Measurements from ENCODE around the gene RPS8. TPM values are rescaled to one million over a fixed set of nuclear protein-coding genes. Genes with fewer than 3 reads are reported as not detected.
"Not testable (repeated sequence)": the region's sequence is repeated elsewhere in the genome, so short reads cannot be mapped to it uniquely, and the experiment has no call there.

The RPS8 gene
- total and polyA plus RNA-seq, 5 donors from 2014 or later, result 805 to 1,739 (median 1,169) TPM

DNA sequence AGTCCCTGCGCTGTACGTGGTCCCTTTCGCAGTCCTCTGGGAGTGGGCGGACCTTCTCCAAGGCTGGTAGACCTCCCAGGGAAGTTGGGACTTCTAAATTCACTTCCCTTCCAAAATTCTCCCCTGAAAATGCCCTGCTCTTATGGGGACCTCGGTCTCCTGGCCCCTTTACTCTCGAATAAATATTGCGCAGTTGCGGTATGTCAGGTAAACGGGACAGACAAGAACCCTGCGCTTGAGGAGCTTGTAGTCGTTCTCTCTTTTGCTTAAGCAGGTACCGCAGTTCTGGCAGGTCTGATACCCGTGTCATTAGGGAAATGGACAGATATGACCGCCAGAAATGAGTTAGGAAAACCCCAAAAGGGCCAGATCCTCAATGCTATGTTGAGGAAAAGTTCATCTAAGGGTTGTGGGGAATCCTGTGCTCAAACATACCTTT lies 35.1 kb upstream of the RPS8 start:
- Mint-ChIP-seq H3K36me3 (no peaks in the 10 kb centered on the region), H3K9me3 (no peaks in the 10 kb centered on the region), H3K27ac (peak overlapping the region; percentile 93 to 97 (median 96)), H3K4me1 (peaks cover 0 to 22% (median 13%) of the 10 kb centered on the region in 4 donors), H3K27me3 (peaks cover 9% of the 10 kb centered on the region), H3K4me3 (peak overlapping the region; percentile 94 to 99 (median 94))
- Histone ChIP-seq H3K27me3 (ENCODE audit: control insufficient read depth, insufficient read depth, low read length) (no peaks in the 10 kb centered on the region), H3K9me3 (ENCODE audit: control insufficient read depth in 2 of 2, low read length in 2 of 2) (no peaks in the 10 kb centered on the region), H3K36me3 (ENCODE audit: control insufficient read depth, insufficient read depth, low read length) (no peaks in the 10 kb centered on the region), H3K4me3 (ENCODE audit: low read depth, low read length) (peak overlapping the region; percentile 88), H3K27ac (ENCODE audit: insufficient read depth, low read length, poor library complexity, severe bottlenecking) (peak overlapping the region; percentile 86), H3K4me1 (ENCODE audit: control insufficient read depth, insufficient read depth, low read length, poor library complexity, severe bottlenecking) (peaks cover 14% of the 10 kb centered on the region)
- peak in 1 of 3 donors; percentile 28 for DNase-seq
- ATAC-seq (ENCODE audit: low read depth in 2 of 2), result no peak

DNA sequence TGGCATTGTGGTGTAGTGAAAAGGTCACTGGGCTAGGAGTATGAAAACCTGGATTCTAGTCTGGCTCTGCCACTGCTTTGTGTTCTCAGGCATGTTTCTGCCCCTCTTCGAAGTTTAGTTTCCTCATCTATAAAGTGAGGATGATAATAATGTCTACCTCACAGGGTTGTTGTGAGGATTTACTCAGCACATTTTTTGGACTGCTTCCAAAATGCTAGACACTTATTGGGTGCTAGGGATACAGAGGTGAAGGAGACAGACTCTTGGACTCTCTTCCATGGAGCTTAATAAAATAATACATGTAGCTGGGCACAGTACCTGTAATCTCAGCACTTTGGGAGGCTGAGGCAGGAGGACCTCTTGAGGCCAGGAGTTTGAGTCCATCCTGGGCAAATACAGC lies 32.1 kb upstream of the RPS8 start:
- H3K27ac ChIP-seq (ENCODE audit: insufficient read depth, low read length, poor library complexity, severe bottlenecking), result no peak overlapping the region
- Mint-ChIP-seq H3K36me3 (no peaks in the 10 kb centered on the region), H3K4me1 (peaks cover 6 to 32% (median 17%) of the 10 kb centered on the region in 4 donors), H3K27me3 (peaks cover 6% of the 10 kb centered on the region), H3K9me3 (peaks cover 0 to 1% (median 0%) of the 10 kb centered on the region in 7 donors), H3K4me3 (peak overlapping the region in 1 of 4 donors; percentile 74), H3K27ac (peak overlapping the region in 1 of 3 donors; percentile 78)
- ATAC-seq (ENCODE audit: low read depth in 2 of 2) (no peak), DNase-seq (no peak)
- H3K27me3 ChIP-seq (ENCODE audit: control insufficient read depth, insufficient read depth, low read length), result no peaks in the 10 kb centered on the region
- no peak overlapping the region for H3K4me3 ChIP-seq (ENCODE audit: low read depth, low read length)
- H3K4me1 ChIP-seq (ENCODE audit: control insufficient read depth, insufficient read depth, low read length, poor library complexity, severe bottlenecking), result peaks cover 20% of the 10 kb centered on the region
- no peaks in the 10 kb centered on the region for H3K36me3 ChIP-seq (ENCODE audit: control insufficient read depth, insufficient read depth, low read length)
- no peaks in the 10 kb centered on the region for H3K9me3 ChIP-seq (ENCODE audit: control insufficient read depth in 2 of 2, low read length in 2 of 2)

- Histone ChIP-seq H3K4me1 (ENCODE audit: control insufficient read depth, insufficient read depth, low read length, poor library complexity, severe bottlenecking) (peaks cover 6% of the 10 kb centered on the region), H3K27me3 (ENCODE audit: control insufficient read depth, insufficient read depth, low read length) (no peaks in the 10 kb centered on the region), H3K9me3 (ENCODE audit: control insufficient read depth in 2 of 2, low read length in 2 of 2) (no peaks in the 10 kb centered on the region), H3K36me3 (ENCODE audit: control insufficient read depth, insufficient read depth, low read length) (peaks cover 4% of the 10 kb centered on the region), H3K27ac (ENCODE audit: insufficient read depth, low read length, poor library complexity, severe bottlenecking) (no peak overlapping the region), H3K4me3 (ENCODE audit: low read depth, low read length) (no peak overlapping the region)
- DNase-seq, result no peak
- Mint-ChIP-seq H3K9me3 (peaks cover 0 to 1% (median 0%) of the 10 kb centered on the region in 7 donors), H3K27ac (peak overlapping the region in 2 of 3 donors; percentile 16 to 65), H3K4me3 (peak overlapping the region in 1 of 4 donors; percentile 71), H3K36me3 (no peaks in the 10 kb centered on the region), H3K27me3 (no peaks in the 10 kb centered on the region), H3K4me1 (peaks cover 0 to 12% (median 6%) of the 10 kb centered on the region in 4 donors)
- ATAC-seq (ENCODE audit: low read depth in 2 of 2), result no peak
These were observed 27.5 kb upstream of the RPS8 start for GRCh38 chr1:44747878-44748277.

GRCh38 chr1:44757420-44757819 lies 17.9 kb upstream of the RPS8 start:
- no peak for DNase-seq
- H3K27me3 Mint-ChIP-seq, result no peaks in the 10 kb centered on the region
- Histone ChIP-seq H3K9me3 (ENCODE audit: control insufficient read depth in 2 of 2, low read length in 2 of 2) (no peaks in the 10 kb centered on the region), H3K4me1 (ENCODE audit: control insufficient read depth, insufficient read depth, low read length, poor library complexity, severe bottlenecking) (no peaks in the 10 kb centered on the region), H3K27ac (ENCODE audit: insufficient read depth, low read length, poor library complexity, severe bottlenecking) (no peak overlapping the region), H3K4me3 (ENCODE audit: low read depth, low read length) (no peak overlapping the region), H3K36me3 (ENCODE audit: control insufficient read depth, insufficient read depth, low read length) (peaks cover 4% of the 10 kb centered on the region), H3K27me3 (ENCODE audit: control insufficient read depth, insufficient read depth, low read length) (no peaks in the 10 kb centered on the region)
- H3K27ac Mint-ChIP-seq, result peak overlapping the region in 1 of 3 donors; percentile 49
- H3K9me3 Mint-ChIP-seq, result no peaks in the 10 kb centered on the region
- no peaks in the 10 kb centered on the region for H3K36me3 Mint-ChIP-seq
- peaks cover 0 to 19% (median 0%) of the 10 kb centered on the region in 4 donors for H3K4me1 Mint-ChIP-seq
- no peak for ATAC-seq (ENCODE audit: low read depth in 2 of 2)
- no peak overlapping the region for H3K4me3 Mint-ChIP-seq

GRCh38 chr1:44759077-44759476 lies 16.3 kb upstream of the RPS8 start:
- Histone ChIP-seq H3K4me1 (ENCODE audit: control insufficient read depth, insufficient read depth, low read length, poor library complexity, severe bottlenecking) (no peaks in the 10 kb centered on the region), H3K4me3 (ENCODE audit: low read depth, low read length) (no peak overlapping the region), H3K9me3 (ENCODE audit: control insufficient read depth in 2 of 2, low read length in 2 of 2) (no peaks in the 10 kb centered on the region), H3K36me3 (ENCODE audit: control insufficient read depth, insufficient read depth, low read length) (no peaks in the 10 kb centered on the region), H3K27ac (ENCODE audit: insufficient read depth, low read length, poor library complexity, severe bottlenecking) (no peak overlapping the region), H3K27me3 (ENCODE audit: control insufficient read depth, insufficient read depth, low read length) (no peaks in the 10 kb centered on the region)
- ATAC-seq (ENCODE audit: low read depth in 2 of 2), result no peak
- H3K27ac Mint-ChIP-seq, result peak overlapping the region in 1 of 3 donors; percentile 36
- H3K9me3 Mint-ChIP-seq, result no peaks in the 10 kb centered on the region
- H3K36me3 Mint-ChIP-seq, result peaks cover 4% of the 10 kb centered on the region
- peaks cover 0 to 11% (median 0%) of the 10 kb centered on the region in 4 donors for H3K4me1 Mint-ChIP-seq
- DNase-seq, result no peak
- no peak overlapping the region for H3K4me3 Mint-ChIP-seq
- no peaks in the 10 kb centered on the region for H3K27me3 Mint-ChIP-seq

- Mint-ChIP-seq H3K9me3 (no peaks in the 10 kb centered on the region), H3K27me3 (no peaks in the 10 kb centered on the region), H3K27ac (no peak overlapping the region), H3K4me1 (peaks cover 0 to 11% (median 0%) of the 10 kb centered on the region in 4 donors), H3K4me3 (no peak overlapping the region), H3K36me3 (peaks cover 4% of the 10 kb centered on the region)
- ATAC-seq (ENCODE audit: low read depth in 2 of 2), result no peak
- H3K36me3 ChIP-seq (ENCODE audit: control insufficient read depth, insufficient read depth, low read length), result no peaks in the 10 kb centered on the region
- H3K9me3 ChIP-seq (ENCODE audit: control insufficient read depth in 2 of 2, low read length in 2 of 2), result no peaks in the 10 kb centered on the region
- no peaks in the 10 kb centered on the region for H3K4me1 ChIP-seq (ENCODE audit: control insufficient read depth, insufficient read depth, low read length, poor library complexity, severe bottlenecking)
- no peaks in the 10 kb centered on the region for H3K27me3 ChIP-seq (ENCODE audit: control insufficient read depth, insufficient read depth, low read length)
- no peak overlapping the region for H3K4me3 ChIP-seq (ENCODE audit: low read depth, low read length)
- DNase-seq, result no peak
- no peak overlapping the region for H3K27ac ChIP-seq (ENCODE audit: insufficient read depth, low read length, poor library complexity, severe bottlenecking)
These were observed 14.5 kb upstream of the RPS8 start for GRCh38 chr1:44760876-44761275.

GRCh38 chr1:44766421-44766820 lies 8.9 kb upstream of the RPS8 start:
- H3K36me3 ChIP-seq (ENCODE audit: control insufficient read depth, insufficient read depth, low read length); H3K4me1 Mint-ChIP-seq; H3K36me3 Mint-ChIP-seq; DNase-seq; H3K4me3 ChIP-seq (ENCODE audit: low read depth, low read length); H3K27me3 ChIP-seq (ENCODE audit: control insufficient read depth, insufficient read depth, low read length); H3K27me3 Mint-ChIP-seq; H3K4me3 Mint-ChIP-seq; H3K9me3 Mint-ChIP-seq; ATAC-seq (ENCODE audit: low read depth in 2 of 2); H3K27ac ChIP-seq (ENCODE audit: insufficient read depth, low read length, poor library complexity, severe bottlenecking); H3K9me3 ChIP-seq (ENCODE audit: control insufficient read depth in 2 of 2, low read length in 2 of 2); H3K27ac Mint-ChIP-seq; H3K4me1 ChIP-seq (ENCODE audit: control insufficient read depth, insufficient read depth, low read length, poor library complexity, severe bottlenecking): not testable (repeated sequence)

All from CD4-positive, CD25-positive, alpha-beta regulatory T cell (primary cell).